H9 (cell line): ENCODE measurements around the gene PCSK1. TPM values are rescaled to one million over a fixed set of nuclear protein-coding genes. Genes with fewer than 3 reads are reported as not detected.

Experiments used
- DNase-seq: peaks from one replicate; pipeline ENCODE4 v3.0.0-alpha.2; 2017
- H2AFZ ChIP-seq: one replicate; pipeline ENCODE4 v1.6.1; 2013; ENCODE audit warnings: mild to moderate bottlenecking, low read length, control low read depth, moderate library complexity
- H2AK5ac ChIP-seq: 2 replicates; pipeline ENCODE4 v1.6.1; 2013; ENCODE audit warnings: low read length, control low read depth, mixed read lengths; ENCODE audit not compliant: insufficient read length
- H2BK120ac ChIP-seq: one replicate; pipeline ENCODE4 v1.6.1; 2013; ENCODE audit warnings: low read depth, mild to moderate bottlenecking, low read length, control low read depth, inconsistent platforms; ENCODE audit not compliant: poor library complexity, severe bottlenecking
- H2BK12ac ChIP-seq: 2 replicates; pipeline ENCODE4 v1.6.1; 2013; ENCODE audit warnings: low read length, control low read depth, mixed read lengths, low read depth; ENCODE audit not compliant: insufficient read length
- H2BK15ac ChIP-seq: 2 replicates; pipeline ENCODE4 v1.6.1; 2013; ENCODE audit warnings: low read depth, low read length, control low read depth
- H2BK20ac ChIP-seq: one replicate; pipeline ENCODE4 v1.6.1; 2013; ENCODE audit warnings: low read depth, mild to moderate bottlenecking, low read length, control low read depth, inconsistent platforms; ENCODE audit not compliant: poor library complexity, severe bottlenecking
- H2BK5ac ChIP-seq: 2 replicates; pipeline ENCODE4 v1.6.1; 2013; ENCODE audit warnings: low read length, control low read depth, mixed read lengths; ENCODE audit not compliant: insufficient read length
- H3K14ac ChIP-seq: 2 replicates; pipeline ENCODE4 v1.6.1; 2013; ENCODE audit warnings: low read length, control low read depth; ENCODE audit not compliant: insufficient read depth
- H3K18ac ChIP-seq: 2 replicates; pipeline ENCODE4 v1.6.1; 2013; ENCODE audit warnings: low read depth, mild to moderate bottlenecking, mixed read lengths, low read length, control low read depth; ENCODE audit not compliant: insufficient read length
- H3K23ac ChIP-seq: 2 replicates; pipeline ENCODE4 v1.6.1; 2013; ENCODE audit warnings: low read length, control low read depth, mixed read lengths, low read depth; ENCODE audit not compliant: insufficient read length
- H3K23me2 ChIP-seq: 2 replicates; pipeline ENCODE4 v1.6.1; 2013; ENCODE audit warnings: low read depth, mild to moderate bottlenecking, mixed read lengths, low read length, control low read depth; ENCODE audit not compliant: insufficient read length, poor library complexity, severe bottlenecking
- H3K27ac ChIP-seq: 2 replicates; pipeline ENCODE4 v1.5.1; 2013; ENCODE audit warnings: low read length, control low read depth, mixed read lengths, low read depth; ENCODE audit not compliant: insufficient read length
- H3K27me3 ChIP-seq: 2 replicates; pipeline ENCODE4 v1.6.1; 2013; ENCODE audit warnings: low read length, control low read depth, inconsistent platforms; ENCODE audit not compliant: insufficient read depth
- H3K4ac ChIP-seq: 2 replicates; pipeline ENCODE4 v1.6.1; 2013; ENCODE audit warnings: low read depth, mild to moderate bottlenecking, control low read depth, inconsistent platforms, low read length, moderate library complexity
- H3K4me1 ChIP-seq: 2 replicates; pipeline ENCODE4 v1.6.1; 2013; ENCODE audit warnings: low read length, control low read depth, inconsistent platforms; ENCODE audit not compliant: insufficient read depth
- H3K4me2 ChIP-seq: 2 replicates; pipeline ENCODE4 v1.6.1; 2013; ENCODE audit warnings: low read length, control low read depth, mixed read lengths; ENCODE audit not compliant: insufficient read length, insufficient read depth
- H3K56ac ChIP-seq: 2 replicates; pipeline ENCODE4 v1.6.1; 2013; ENCODE audit warnings: low read depth, mild to moderate bottlenecking, mixed read lengths, low read length, control low read depth; ENCODE audit not compliant: insufficient read length
- H3K79me1 ChIP-seq: 2 replicates; pipeline ENCODE4 v1.6.1; 2013; ENCODE audit warnings: low read depth, mild to moderate bottlenecking, moderate library complexity, low read length, control low read depth, inconsistent platforms; ENCODE audit not compliant: insufficient read depth, poor library complexity, severe bottlenecking
- H3K79me2 ChIP-seq: 2 replicates; pipeline ENCODE4 v1.6.1; 2013; ENCODE audit warnings: low read length, control low read depth, inconsistent platforms; ENCODE audit not compliant: insufficient read depth
- H3K9ac ChIP-seq: 2 replicates; pipeline ENCODE4 v1.6.1; 2013; ENCODE audit warnings: low read length, control low read depth, mixed read lengths; ENCODE audit not compliant: insufficient read length; ENCODE audit errors: extremely low read depth
- H3K9me3 ChIP-seq: one replicate; pipeline ENCODE4 v1.6.1; 2013; ENCODE audit warnings: low read depth, low read length, inconsistent platforms; ENCODE audit not compliant: control insufficient read depth
- H3T11ph ChIP-seq: one replicate; pipeline ENCODE4 v1.6.1; 2013; ENCODE audit warnings: mild to moderate bottlenecking, low read length, control low read depth, inconsistent platforms
- H4K20me1 ChIP-seq: one replicate; pipeline ENCODE4 v1.6.1; 2013; ENCODE audit not compliant: control insufficient read depth, insufficient read length, insufficient read depth
- H4K5ac ChIP-seq: 2 replicates; pipeline ENCODE4 v1.6.1; 2013; ENCODE audit warnings: low read depth, mild to moderate bottlenecking, mixed read lengths, low read length, control low read depth; ENCODE audit not compliant: insufficient read length
- H4K8ac ChIP-seq: replicated peaks from 2 replicates; pipeline ENCODE4 v1.6.1; 2013; ENCODE audit warnings: low read length, control low read depth, mixed read lengths, low read depth; ENCODE audit not compliant: insufficient read length
- H4K91ac ChIP-seq: 2 replicates; pipeline ENCODE4 v1.6.1; 2013; ENCODE audit warnings: low read depth, mild to moderate bottlenecking, moderate library complexity, mixed read lengths, low read length, control low read depth; ENCODE audit not compliant: insufficient read length
- H3K27ac Mint-ChIP-seq, 3 experiments: 2 replicates in 2 of 3; 3 replicates in 1 of 3; pipeline ENCODE4 v1.8.0; 2020 to 2021; ENCODE audit warnings: mixed read lengths in 3 of 3, mild to moderate bottlenecking in 1 of 3, moderate library complexity in 1 of 3
- H3K27me3 Mint-ChIP-seq: 2 replicates; pipeline ENCODE4 v1.8.0; 2021; ENCODE audit warnings: low read depth, mild to moderate bottlenecking, moderate library complexity, mixed read lengths
- H3K36me3 Mint-ChIP-seq, 3 experiments: 2 replicates in 2 of 3; 3 replicates in 1 of 3; pipeline ENCODE4 v1.8.0; 2020 to 2021; ENCODE audit warnings: low read depth in 3 of 3, mixed read lengths in 3 of 3; ENCODE audit not compliant: insufficient read depth in 1 of 3
- H3K4me1 Mint-ChIP-seq, 2 experiments: 2 replicates each; pipeline ENCODE4 v1.8.0; 2020; ENCODE audit warnings: mixed read lengths in 2 of 2
- H3K4me3 Mint-ChIP-seq, 2 experiments: 2 replicates in 1 of 2; 3 replicates in 1 of 2; pipeline ENCODE4 v1.8.0; 2020 to 2021; ENCODE audit warnings: mild to moderate bottlenecking in 2 of 2, mixed read lengths in 2 of 2, moderate library complexity in 1 of 2
- H3K9me3 Mint-ChIP-seq, 2 experiments: 2 replicates in 1 of 2; 3 replicates in 1 of 2; pipeline ENCODE4 v1.8.0; 2020; ENCODE audit warnings: mild to moderate bottlenecking in 2 of 2, mixed read lengths in 2 of 2, moderate library complexity in 1 of 2
- CTCF ChIP-seq: fragments of 200-600 bp; sonication (generic); conservative IDR thresholded peaks from 3 replicates; pipeline ENCODE4 v1.8.0; 2021; ENCODE audit warnings: antibody characterized with exemption, mild to moderate bottlenecking
- WGBS: extraction: QIAGEN DNeasy Blood & Tissue Kit; methylation state at CpG from one replicate; pipeline ENCODE4 v1.1.7; 2013; ENCODE audit warnings: missing lambda C conversion rate, low lambda C conversion rate, mixed read lengths; ENCODE audit not compliant: insufficient read length; ENCODE audit errors: extremely low coverage; 5-methylcytosine and 5-hydroxymethylcytosine counted together
- total RNA-seq: library from RNA; stranded (reverse); gene quantifications from 2 replicates; pipeline ENCODE4 v1.2.1, GENCODE V29; 2021

The PCSK1 gene
- total RNA-seq, 1 experiment from 2014 or later, result 2.9 TPM

DNA sequence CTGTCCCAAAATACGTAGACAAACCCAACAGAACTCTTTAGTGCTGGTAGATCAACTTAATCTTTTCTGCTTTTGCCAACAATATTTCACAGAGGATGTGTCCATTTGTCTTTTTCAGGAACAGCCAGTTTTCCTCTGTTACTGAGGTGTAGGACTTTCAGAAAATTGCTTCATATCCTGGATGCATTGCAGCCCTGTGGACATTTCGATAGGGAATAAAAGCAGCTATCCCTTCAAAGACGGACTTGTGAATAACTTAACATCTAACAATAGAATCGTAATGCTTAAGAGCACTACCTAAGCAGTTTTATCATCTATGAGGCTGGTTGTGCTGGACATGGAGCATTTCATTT lies 59.7 kb downstream of the PCSK1 start:
- no peak overlapping the region for H3K56ac ChIP-seq
- no peak overlapping the region for H2BK20ac ChIP-seq
- no peak overlapping the region for H2BK12ac ChIP-seq
- H3K4ac ChIP-seq, result no peak overlapping the region
- no peak overlapping the region for H3K18ac ChIP-seq
- H2BK15ac ChIP-seq, result no peak overlapping the region
- H4K20me1 ChIP-seq, result no peaks in the 10 kb centered on the region
- H3K23me2 ChIP-seq, result no peaks in the 10 kb centered on the region
- no peak overlapping the region for H2AK5ac ChIP-seq
- H3K79me1 ChIP-seq, result no peaks in the 10 kb centered on the region
- no peak overlapping the region for H2AFZ ChIP-seq
- Mint-ChIP-seq H3K9me3 (peaks cover 0 to 3% of the 10 kb centered on the region in 2 experiments; a peak in 2 of 5 replicates), H3K27me3 (peaks cover 3% of the 10 kb centered on the region), H3K36me3 (no peaks in the 10 kb centered on the region), H3K27ac (no peak overlapping the region), H3K4me1 (no peaks in the 10 kb centered on the region), H3K4me3 (no peak overlapping the region)
- no CpG with 5 or more reads among the region's 4 CpGs for WGBS
- no peak overlapping the region for H4K8ac ChIP-seq
- no peak overlapping the region for H2BK5ac ChIP-seq
- no peak for DNase-seq
- H2BK120ac ChIP-seq, result no peak overlapping the region
- no peak overlapping the region for H3K9ac ChIP-seq
- H3K27me3 ChIP-seq, result no peaks in the 10 kb centered on the region
- H4K5ac ChIP-seq, result no peak overlapping the region
- H3K27ac ChIP-seq, result no peak overlapping the region
- H3K14ac ChIP-seq, result no peak overlapping the region
- H3K4me2 ChIP-seq, result no peak overlapping the region
- H3T11ph ChIP-seq, result no peak overlapping the region
- no peak overlapping the region for H4K91ac ChIP-seq
- no peaks in the 10 kb centered on the region for H3K9me3 ChIP-seq
- H3K23ac ChIP-seq, result no peak overlapping the region
- H3K4me1 ChIP-seq, result no peaks in the 10 kb centered on the region
- TF ChIP-seq CTCF, result no peak
- H3K79me2 ChIP-seq, result no peaks in the 10 kb centered on the region
